Hematopoietic multipotent progenitor cell treated with erythropoietin and hydrocortisone succinate and interleukin-3 and kit ligand, for 15 days (in vitro differentiated cells): ENCODE data around the gene ARID3B.
A peak's percentile ranks its signal among the peaks of the same experiment; 100 is the strongest.
"Not testable (repeated sequence)": the region's sequence is repeated elsewhere in the genome, so short reads cannot be mapped to it uniquely, and the experiment has no call there.

Experiments
- DNase-seq: peaks from one replicate; pipeline ENCODE4 v3.0.0-alpha.2; 2015; ENCODE audit warnings: low spot score

ARID3B gene

DNA sequence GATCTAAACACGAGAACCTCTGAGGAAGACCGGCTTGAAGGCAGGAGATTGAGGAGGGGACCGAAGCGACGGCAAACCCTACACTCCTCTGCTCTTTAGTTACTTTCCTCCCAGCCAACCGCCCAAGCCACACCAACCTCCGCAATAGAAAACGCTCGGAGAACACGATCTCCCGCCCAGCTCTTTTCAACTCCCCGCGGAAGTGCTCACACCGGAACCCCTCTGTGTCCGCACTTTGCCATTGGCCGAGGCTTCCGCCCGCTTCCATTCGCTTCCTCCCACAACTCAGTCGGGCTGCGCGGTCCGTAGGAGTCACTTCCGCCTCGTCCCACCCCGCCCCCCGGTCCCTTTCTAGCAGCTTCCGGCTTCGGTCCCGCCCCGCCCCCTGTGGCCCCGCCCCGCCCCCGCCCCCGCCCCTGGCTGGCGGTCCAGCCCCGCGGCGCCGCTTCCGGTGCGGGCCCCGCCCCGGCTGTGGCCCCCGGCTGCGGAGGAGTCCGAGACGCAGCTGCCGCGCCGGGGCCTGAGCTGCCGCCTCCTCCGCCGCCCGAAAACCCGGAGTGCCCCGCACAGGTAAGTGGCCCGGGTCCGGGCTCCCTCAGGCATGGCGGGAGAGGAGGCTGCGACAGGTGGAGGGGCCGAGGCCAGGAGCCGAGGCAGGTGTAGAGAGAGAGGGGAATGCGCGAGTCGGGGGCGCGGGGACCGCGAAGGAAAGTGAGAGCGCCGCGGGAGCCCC is at the start of gene ARID3B:
TSS of gene ARID3B (plus strand) at position 460 of the 733 bp plus-strand sequence. CDS start 2,717 bp downstream, outside the sequence.
- peak; percentile 95 for DNase-seq

DNA sequence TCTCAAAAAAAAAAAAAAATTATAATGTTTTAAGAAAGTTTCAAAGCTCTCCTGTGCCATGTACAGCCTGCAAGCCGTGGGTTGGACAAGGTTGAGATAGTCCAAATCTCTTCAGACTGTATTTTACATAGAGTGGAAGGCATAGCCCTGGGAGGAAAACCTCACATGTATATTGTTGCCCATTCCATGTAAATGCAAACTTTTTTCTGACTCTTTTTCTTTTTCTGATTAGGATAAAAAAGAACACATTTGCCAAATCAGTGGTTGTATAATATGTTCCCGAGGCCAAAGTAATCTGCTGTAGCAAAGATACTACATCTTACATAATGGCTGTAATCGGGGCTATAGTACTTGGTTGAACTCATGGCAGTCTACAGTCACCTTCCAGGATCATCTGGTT is 44.4 kb upstream of the ARID3B start:
- DNase-seq, result no peak

- no peak for DNase-seq
These were observed 43.4 kb upstream of the ARID3B start for GRCh38 chr15:74497584-74497983.

DNA sequence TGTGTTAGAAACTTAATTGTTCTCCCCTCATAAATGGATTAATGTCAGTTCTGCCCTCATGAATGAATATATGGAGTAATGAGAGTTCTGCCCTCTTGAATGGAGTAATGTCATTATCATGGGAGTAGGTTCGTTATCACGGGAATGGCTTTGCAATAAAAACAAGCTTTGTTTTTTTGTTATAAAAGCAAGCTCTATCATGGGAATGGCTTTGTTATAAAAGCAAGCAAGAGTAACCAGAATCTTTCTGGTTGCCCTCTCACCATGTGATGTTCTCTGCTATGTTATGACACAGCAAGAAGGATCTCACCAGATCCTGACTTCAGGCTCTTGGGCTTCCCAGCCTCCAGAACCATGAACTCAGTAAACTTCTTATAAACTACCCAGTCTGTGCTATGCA is 41.7 kb upstream of the ARID3B start:
- DNase-seq, result no peak

- DNase-seq, result no peak
These were observed 40.6 kb upstream of the ARID3B start for GRCh38 chr15:74500401-74500800.

DNA sequence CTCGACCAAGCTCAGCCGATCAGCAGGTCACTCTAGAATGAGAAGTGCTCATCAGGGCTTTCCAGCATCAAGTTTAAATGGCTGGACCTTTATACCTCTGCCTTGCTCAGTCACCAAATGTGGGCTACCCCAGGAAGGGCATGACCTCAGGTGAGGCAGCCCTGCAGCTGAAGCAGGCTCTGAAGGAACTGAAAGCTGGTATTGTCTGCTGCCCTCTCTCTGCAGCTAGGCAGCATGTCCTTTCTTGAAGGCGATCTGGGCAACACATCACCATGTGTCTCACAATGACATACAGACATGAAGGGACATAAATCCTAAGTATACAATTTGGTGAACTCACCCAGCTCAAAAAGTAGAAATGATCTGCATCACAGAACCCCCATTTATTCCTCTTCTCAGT is 38.7 kb upstream of the ARID3B start:
- no peak for DNase-seq

DNA sequence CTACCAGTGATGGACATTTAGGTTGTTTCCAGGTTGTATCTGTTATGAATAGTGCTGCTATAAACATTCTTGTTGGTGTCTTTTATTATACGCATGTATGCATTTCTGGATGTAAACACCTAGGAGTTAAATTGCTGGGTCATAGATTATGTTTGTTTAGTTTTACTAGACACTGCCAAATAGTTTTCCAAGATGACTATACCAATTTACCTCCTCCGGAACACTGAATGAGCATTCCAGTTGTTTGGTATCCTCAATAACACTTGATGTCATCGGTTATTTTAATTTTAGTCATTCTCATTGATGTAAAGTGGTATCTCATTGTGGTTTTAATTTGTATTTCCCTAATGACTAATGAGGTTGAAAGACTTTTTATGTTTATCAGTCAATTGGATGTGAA is 36.6 kb upstream of the ARID3B start:
- no peak for DNase-seq

DNA sequence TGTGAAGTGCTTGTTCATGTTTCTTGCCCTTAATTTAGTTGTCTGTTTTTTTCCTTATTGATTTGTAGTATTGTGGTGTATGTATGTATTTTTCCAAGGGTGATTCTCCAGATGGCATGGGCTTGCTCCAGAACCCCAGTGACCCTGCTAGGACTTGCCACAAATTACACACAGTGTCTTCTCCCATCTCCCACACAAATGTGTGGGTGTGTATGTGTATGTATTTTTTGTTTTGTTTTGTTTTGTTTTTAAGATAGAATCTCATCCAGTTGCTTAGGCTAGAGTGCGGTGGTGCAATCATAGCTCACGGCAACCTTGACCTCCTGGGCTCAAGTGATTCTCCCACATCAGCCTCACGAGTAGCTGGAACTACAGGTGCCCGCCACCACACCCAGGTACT is 36.2 kb upstream of the ARID3B start:
- no peak for DNase-seq

- no peak for DNase-seq
These were observed 35.0 kb upstream of the ARID3B start for GRCh38 chr15:74505837-74506514.

DNA sequence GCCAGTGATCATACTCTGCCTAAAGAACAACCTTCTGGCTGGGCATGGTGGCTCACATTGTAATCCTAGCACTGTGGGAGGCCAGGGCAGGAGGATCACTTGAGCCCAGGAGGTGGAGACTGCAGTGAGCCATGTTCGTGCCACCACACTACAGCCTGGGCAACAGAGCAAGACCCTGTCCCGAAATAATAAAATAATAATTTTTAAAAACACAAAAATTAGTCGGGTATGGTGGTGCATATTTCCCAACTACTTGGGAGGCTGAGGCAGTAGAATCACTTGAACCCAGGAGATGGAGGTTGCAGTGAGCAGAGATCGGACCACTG is 34.5 kb upstream of the ARID3B start:
- DNase-seq, result no peak

DNA sequence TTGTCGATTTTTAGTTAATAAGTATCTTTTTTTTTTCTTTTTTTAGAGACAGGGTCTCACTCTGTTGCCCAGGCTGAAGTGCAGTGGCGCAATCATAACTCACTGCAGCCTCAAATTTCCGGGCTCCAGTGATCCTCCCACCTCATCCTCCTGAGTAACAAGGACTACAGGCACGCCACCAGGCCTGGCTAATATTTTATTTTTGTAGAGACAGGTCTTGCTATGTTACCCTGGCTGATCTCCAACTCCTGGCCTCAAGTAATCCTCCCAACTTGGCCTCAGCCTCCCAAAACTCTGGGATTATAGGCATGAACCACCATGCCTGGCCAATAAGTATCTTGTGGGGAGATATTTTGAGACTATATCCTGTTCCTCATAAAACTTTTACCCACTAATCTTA is 29.4 kb upstream of the ARID3B start:
- no peak for DNase-seq

GRCh38 chr15:74514059-74514458 is 27.0 kb upstream of the ARID3B start:
- not testable (repeated sequence) for DNase-seq

DNA sequence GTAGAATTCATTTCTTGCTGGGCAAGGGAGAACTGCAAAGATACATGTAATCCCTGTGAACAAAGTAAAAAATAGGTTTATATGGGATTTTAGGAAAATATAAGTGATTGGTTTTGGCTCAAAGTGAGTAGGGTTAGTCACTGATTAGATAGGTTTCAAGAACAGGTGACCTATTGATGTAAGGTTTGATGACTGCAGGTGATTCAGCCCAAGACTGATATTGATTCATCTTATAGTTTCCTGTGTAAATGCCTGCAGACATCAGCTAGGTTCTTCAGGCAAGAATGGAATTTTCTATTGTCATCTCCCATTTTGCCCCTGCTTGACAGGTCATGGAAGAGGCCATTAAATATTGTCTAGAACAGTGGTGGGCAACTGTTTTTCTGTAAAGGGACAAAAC is 23.9 kb upstream of the ARID3B start:
- DNase-seq, result no peak

GRCh38 chr15:74519311-74519710 is 21.7 kb upstream of the ARID3B start:
- no peak for DNase-seq

DNA sequence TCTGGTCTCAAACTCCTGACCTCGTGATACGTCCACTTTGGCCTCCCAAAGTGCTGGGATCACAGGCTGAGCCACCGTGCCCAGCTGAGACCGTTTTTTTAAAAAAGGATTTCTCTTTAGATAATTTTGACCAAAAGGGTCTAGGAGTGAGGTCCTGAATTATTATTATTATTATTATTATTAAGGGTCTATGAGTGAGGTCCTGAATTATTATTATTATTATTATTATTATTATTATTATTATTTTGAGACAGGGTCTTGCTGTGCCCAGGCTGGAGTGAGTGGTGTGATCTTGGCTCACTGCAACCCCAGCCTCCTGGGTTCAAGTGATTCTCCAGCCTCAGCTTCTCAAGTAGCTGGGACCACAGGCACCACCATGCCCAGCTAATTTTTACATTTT is 20.6 kb upstream of the ARID3B start:
- no peak for DNase-seq

DNA sequence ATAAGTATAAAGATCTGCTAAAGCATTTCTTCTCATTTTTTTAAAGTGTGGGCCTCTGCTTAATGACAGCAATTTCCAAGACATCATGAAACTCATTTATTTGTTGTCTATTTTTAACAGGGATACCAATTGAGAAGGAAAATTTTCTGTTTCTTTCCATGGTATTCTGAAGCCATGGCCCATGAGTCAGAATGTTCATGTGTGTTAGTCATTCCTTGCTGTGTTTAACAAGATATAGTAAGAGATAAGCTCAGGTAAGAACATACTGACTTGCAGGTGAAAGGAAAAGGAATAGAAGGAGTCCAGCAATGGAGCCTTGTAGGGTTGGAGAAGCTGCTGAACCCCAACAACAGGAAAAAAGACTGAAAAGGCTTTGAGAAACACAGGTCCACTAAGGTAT is 17.0 kb upstream of the ARID3B start:
- no peak for DNase-seq

DNA sequence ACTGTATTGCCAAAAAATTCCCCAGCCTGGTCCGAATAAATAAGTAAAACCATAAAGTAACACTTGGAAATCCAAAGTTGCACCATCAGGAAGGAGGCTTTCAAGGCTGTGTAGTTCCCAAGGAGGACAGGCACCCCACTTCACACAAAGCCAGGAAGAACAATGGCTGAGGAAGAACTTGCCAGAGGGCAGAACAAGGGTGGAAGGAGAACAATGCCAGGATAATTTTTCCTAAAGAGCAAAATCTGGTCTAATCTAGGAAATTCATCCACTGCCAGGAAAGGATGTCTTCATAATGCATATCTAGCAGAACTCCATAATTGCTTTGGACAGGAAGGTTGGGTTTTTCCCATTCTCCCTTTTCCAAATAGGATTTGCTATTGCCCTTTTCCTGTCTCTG is 15.7 kb upstream of the ARID3B start:
- DNase-seq, result no peak

- DNase-seq, result no peak
These were observed 15.1 kb upstream of the ARID3B start for GRCh38 chr15:74525945-74526344.

- no peak for DNase-seq
These were observed 12.1 kb upstream of the ARID3B start for GRCh38 chr15:74528876-74529275.

- DNase-seq, result no peak
These were observed 11.1 kb upstream of the ARID3B start for GRCh38 chr15:74529921-74530320.

- no peak for DNase-seq
These were observed 10.3 kb upstream of the ARID3B start for GRCh38 chr15:74530771-74531143.

DNA sequence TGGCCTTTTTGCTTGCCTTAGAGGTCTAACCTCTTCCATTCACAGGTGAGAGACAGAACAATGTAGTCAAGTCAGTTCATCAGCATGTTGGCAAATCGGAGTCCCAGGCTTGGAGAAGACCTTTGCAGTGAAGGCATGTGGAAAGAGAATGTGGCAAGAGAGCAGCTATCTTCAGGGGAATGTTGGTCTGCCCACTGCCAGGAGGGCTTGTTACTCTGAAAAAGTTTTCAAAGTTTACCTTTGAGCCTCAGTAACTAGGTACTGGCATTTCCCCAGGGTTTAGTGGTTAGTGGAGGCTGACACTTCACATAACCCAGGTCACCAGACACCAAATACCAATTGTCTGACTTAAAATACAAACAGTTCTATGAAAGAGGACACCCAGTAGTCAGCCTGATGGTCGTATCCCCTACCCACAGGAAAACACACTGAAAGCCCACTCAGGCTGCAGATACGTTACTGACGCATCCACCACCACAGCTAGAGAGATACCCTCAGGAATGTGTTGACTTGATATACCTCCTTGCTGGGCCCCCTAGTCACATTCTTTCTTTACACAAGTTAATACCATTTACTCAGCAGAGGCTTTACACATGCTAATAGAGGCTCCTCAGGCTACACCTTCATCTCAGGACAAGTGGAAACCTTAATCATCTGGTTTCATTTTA is 9.7 kb upstream of the ARID3B start:
- DNase-seq, result no peak

DNA sequence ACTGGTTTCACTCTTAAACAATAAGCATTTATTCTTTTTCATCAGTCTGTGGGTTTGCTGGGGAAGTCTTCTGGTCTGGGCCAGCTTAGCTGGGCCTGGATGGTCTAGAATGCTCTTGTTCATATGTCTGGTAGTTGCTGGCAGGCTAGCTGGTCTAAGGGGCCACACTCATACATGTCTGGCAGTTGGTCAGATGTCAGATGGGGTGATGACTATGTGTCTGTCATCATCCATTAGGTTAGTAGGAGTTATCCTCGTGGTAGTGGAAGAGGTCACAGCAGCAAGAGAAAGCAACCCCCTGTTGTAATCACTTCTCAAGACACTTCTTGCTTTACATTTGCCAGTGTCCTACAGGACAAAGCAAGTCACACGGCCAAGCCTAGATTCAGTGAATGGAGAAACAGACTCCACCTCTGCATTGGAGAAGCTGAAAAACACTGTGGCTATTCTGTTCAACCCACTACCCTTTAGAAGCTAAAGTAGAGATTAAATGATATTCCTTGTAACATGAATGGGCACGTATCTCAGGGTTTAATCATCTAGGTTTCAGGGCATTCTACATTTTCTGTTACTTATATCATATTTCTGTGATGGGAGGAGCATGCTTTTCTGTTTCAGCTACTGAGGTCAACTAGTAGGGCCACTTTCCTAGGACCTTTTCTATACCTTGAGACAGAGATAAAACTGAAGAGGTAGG is 5.5 kb upstream of the ARID3B start:
- no peak for DNase-seq
